PFSK-1 (cell line): Measurements from ENCODE around the gene AVPR1B.

ENCODE experiments used
- FOXP2 ChIP-seq: optimal IDR thresholded peaks from 2 replicates; pipeline ENCODE3; 2011; ENCODE audit warnings: borderline replicate concordance, control low read depth, inconsistent platforms; ENCODE audit not compliant: insufficient read depth; ENCODE audit errors: extremely low read length, extremely low read depth
- POLR2AphosphoS5 ChIP-seq: IDR thresholded peaks from 2 replicates; pipeline ENCODE4 v1.6.1; 2012; ENCODE audit warnings: low read depth, mild to moderate bottlenecking, control low read depth, low read length, moderate library complexity
- SIN3A ChIP-seq: IDR thresholded peaks from 2 replicates; pipeline ENCODE4 v1.6.1; 2012; ENCODE audit warnings: mild to moderate bottlenecking, low read length, moderate library complexity, borderline replicate concordance; ENCODE audit not compliant: insufficient read depth
- TAF1 ChIP-seq: IDR thresholded peaks from 2 replicates; pipeline ENCODE4 v1.6.1; 2012; ENCODE audit warnings: low read length, control low read depth, borderline replicate concordance; ENCODE audit not compliant: insufficient read depth
- TF ChIP-seq, protein P1 (sequence below), 2 experiments: IDR thresholded peaks; 2 replicates each; pipeline versions ENCODE4 v1.6.1 to v1.8.0; 2011 to 2012; ENCODE audit warnings: low read depth in 2 of 2, low read length in 2 of 2, control low read depth in 1 of 2, inconsistent platforms in 1 of 2, mild to moderate bottlenecking in 1 of 2, moderate library complexity in 1 of 2; ENCODE audit not compliant: insufficient read depth in 1 of 2

The AVPR1B gene

GRCh38 chr1:206114692-206115640 is 2.2 kb downstream of the AVPR1B start:
- TF ChIP-seq FOXP2, result no peak
- TF ChIP-seq, protein P1, sequence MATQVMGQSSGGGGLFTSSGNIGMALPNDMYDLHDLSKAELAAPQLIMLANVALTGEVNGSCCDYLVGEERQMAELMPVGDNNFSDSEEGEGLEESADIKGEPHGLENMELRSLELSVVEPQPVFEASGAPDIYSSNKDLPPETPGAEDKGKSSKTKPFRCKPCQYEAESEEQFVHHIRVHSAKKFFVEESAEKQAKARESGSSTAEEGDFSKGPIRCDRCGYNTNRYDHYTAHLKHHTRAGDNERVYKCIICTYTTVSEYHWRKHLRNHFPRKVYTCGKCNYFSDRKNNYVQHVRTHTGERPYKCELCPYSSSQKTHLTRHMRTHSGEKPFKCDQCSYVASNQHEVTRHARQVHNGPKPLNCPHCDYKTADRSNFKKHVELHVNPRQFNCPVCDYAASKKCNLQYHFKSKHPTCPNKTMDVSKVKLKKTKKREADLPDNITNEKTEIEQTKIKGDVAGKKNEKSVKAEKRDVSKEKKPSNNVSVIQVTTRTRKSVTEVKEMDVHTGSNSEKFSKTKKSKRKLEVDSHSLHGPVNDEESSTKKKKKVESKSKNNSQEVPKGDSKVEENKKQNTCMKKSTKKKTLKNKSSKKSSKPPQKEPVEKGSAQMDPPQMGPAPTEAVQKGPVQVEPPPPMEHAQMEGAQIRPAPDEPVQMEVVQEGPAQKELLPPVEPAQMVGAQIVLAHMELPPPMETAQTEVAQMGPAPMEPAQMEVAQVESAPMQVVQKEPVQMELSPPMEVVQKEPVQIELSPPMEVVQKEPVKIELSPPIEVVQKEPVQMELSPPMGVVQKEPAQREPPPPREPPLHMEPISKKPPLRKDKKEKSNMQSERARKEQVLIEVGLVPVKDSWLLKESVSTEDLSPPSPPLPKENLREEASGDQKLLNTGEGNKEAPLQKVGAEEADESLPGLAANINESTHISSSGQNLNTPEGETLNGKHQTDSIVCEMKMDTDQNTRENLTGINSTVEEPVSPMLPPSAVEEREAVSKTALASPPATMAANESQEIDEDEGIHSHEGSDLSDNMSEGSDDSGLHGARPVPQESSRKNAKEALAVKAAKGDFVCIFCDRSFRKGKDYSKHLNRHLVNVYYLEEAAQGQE (IDR thresholded peaks at IDR 0.05; ENCODE audit: insufficient read depth in 1 of 2, low read depth in 2 of 2, low read length in 2 of 2), result no peak
- no peak for TF ChIP-seq TAF1
- TF ChIP-seq SIN3A, result no peak
- no peak for TF ChIP-seq POLR2AphosphoS5

- TF ChIP-seq POLR2AphosphoS5, result no peak
- no peak for TF ChIP-seq SIN3A
- no peak for TF ChIP-seq FOXP2
- TF ChIP-seq, protein P1 (IDR thresholded peaks at IDR 0.05; ENCODE audit: insufficient read depth in 1 of 2, low read depth in 2 of 2, low read length in 2 of 2), result no peak
- TF ChIP-seq TAF1, result no peak
Measured at GRCh38 chr1:206112600-206113301, 4.4 kb downstream of the AVPR1B start.

GRCh38 chr1:206111271-206111927 is 5.8 kb downstream of the AVPR1B start:
- TF ChIP-seq POLR2AphosphoS5 (no peak), SIN3A (no peak), FOXP2 (no peak), TAF1 (no peak)
- TF ChIP-seq, protein P1 (IDR thresholded peaks at IDR 0.05; ENCODE audit: insufficient read depth in 1 of 2, low read depth in 2 of 2, low read length in 2 of 2), result no peak

DNA sequence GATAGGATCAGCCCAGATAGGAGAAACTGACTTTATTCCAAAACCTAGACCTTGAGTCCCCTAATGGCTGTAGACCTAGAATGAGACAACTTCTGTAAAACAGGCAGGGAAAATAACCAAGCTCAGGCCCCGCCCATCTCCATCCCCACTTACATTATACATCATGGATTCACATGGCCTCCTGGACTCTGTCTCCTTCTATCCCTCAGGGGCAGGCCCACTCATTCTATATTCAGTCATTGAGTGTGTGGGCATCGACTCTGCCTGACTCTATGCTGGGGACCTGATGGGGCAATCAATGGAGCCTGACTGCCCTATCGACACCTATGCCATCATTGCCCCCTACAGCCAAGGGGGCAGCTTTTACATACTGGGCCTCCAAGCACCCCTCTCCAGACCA is 6.4 kb downstream of the AVPR1B start:
- TF ChIP-seq POLR2AphosphoS5, result no peak
- no peak for TF ChIP-seq SIN3A
- TF ChIP-seq, protein P1 (IDR thresholded peaks at IDR 0.05; ENCODE audit: insufficient read depth in 1 of 2, low read depth in 2 of 2, low read length in 2 of 2), result no peak
- no peak for TF ChIP-seq FOXP2
- no peak for TF ChIP-seq TAF1
